ENCODE results near the gene RAD51B.

- TF ChIP-seq, protein P1, sequence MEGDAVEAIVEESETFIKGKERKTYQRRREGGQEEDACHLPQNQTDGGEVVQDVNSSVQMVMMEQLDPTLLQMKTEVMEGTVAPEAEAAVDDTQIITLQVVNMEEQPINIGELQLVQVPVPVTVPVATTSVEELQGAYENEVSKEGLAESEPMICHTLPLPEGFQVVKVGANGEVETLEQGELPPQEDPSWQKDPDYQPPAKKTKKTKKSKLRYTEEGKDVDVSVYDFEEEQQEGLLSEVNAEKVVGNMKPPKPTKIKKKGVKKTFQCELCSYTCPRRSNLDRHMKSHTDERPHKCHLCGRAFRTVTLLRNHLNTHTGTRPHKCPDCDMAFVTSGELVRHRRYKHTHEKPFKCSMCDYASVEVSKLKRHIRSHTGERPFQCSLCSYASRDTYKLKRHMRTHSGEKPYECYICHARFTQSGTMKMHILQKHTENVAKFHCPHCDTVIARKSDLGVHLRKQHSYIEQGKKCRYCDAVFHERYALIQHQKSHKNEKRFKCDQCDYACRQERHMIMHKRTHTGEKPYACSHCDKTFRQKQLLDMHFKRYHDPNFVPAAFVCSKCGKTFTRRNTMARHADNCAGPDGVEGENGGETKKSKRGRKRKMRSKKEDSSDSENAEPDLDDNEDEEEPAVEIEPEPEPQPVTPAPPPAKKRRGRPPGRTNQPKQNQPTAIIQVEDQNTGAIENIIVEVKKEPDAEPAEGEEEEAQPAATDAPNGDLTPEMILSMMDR (IDR thresholded peaks at IDR 0.05; ENCODE audit: insufficient read depth, low read length), result no peak
- TF ChIP-seq SPI1 (IDR thresholded peaks at IDR 0.05; ENCODE audit: borderline replicate concordance, low read depth) (no peak), REST (IDR thresholded peaks at IDR 0.05; ENCODE audit: insufficient replicate concordance, low read depth) (no peak)
Measured at GRCh38 chr14:68508581-68508980, 689.0 kb downstream of the RAD51B start.

Data from HL-60 (cell line).